Naive thymus-derived CD8-positive, alpha-beta T cell (primary cell): ENCODE measurements around the gene SH2D3A. TPM values are rescaled to one million over a fixed set of nuclear protein-coding genes. Genes with fewer than 3 reads are reported as not detected.
A peak's percentile ranks its signal among the peaks of the same experiment; 100 is the strongest.

Experiments used
- ATAC-seq, 2 donors: fragments of 150-1000 bp; cut with Tn5 transposase in 1 of 2; sonication (Bioruptor Pico), chemical (Tn5 transposase) in 1 of 2; 1 replicate in 1 of 2; 2 replicates in 1 of 2; pipeline ENCODE4 v1.10.0; 2021; ENCODE audit warnings: mild to moderate bottlenecking in 2 of 2, moderate library complexity in 2 of 2
- POLR2A ChIA-PET: fragments of 350-600 bp; sonication (Branson Sonifier 250); formaldehyde crosslinking; loops from one replicate; lab custom pipeline; 2021; ENCODE audit warnings: antibody characterized with exemption; lab: Charles Lee
- DNase-seq, 10 donors: peaks; one replicate each; pipeline versions ENCODE4 v3.0.0 to v3.0.0-alpha.2; 2020 to 2022
- H3K27ac Mint-ChIP-seq, 10 donors: one replicate each; pipeline ENCODE4 v1.8.0; 2020 to 2022; ENCODE audit warnings: mild to moderate bottlenecking in 10 of 10, mixed read lengths in 10 of 10, moderate library complexity in 4 of 10, inconsistent platforms in 1 of 10
- H3K27me3 Mint-ChIP-seq, 5 donors: one replicate each; pipeline ENCODE4 v1.8.0; 2021 to 2022; ENCODE audit warnings: mixed read lengths in 5 of 5
- H3K36me3 Mint-ChIP-seq, 3 donors: one replicate each; pipeline ENCODE4 v1.8.0; 2020 to 2022; ENCODE audit warnings: mixed read lengths in 3 of 3, mild to moderate bottlenecking in 2 of 3, inconsistent platforms in 1 of 3
- H3K4me1 Mint-ChIP-seq, 4 donors: one replicate each; pipeline ENCODE4 v1.8.0; 2021 to 2022; ENCODE audit warnings: mixed read lengths in 4 of 4
- H3K4me3 Mint-ChIP-seq, 10 donors: one replicate each; pipeline ENCODE4 v1.8.0; 2020 to 2022; ENCODE audit warnings: mild to moderate bottlenecking in 10 of 10, mixed read lengths in 10 of 10, moderate library complexity in 6 of 10, inconsistent platforms in 1 of 10
- H3K9me3 Mint-ChIP-seq, 9 donors: one replicate each; pipeline ENCODE4 v1.8.0; 2020 to 2022; ENCODE audit warnings: mixed read lengths in 9 of 9, mild to moderate bottlenecking in 3 of 9, inconsistent platforms in 1 of 9, moderate library complexity in 1 of 9
- polyA plus RNA-seq, 3 donors: library from polyadenylated mRNA; unstranded; fragments of 300-500 nt; fragmentation: Illumina TruSeq; gene quantifications; one replicate each; pipeline ENCODE4 v1.2.3, GENCODE V29; 2021
- total RNA-seq, 8 experiments: library from RNA in 2 of 8; stranded (reverse) in 2 of 8; gene quantifications; one replicate each; pipeline ENCODE4 v1.2.3 and lab custom pipeline; 2021 to 2026

The SH2D3A gene
- total and polyA plus RNA-seq, 5 experiments from 2014 or later = 23.0 to 47.3 (median 45.8) TPM

- POLR2A ChIA-PET = interaction anchor here (0.8 to 5.7 kb wide), 2 partner anchors 37 to 128 kb away, joined by 3 to 81 read pairs; partner anchors contain the start of gene VAV1
- no peaks in the 10 kb centered on the region for H3K27me3 Mint-ChIP-seq
- no peak for ATAC-seq
- peaks cover 19 to 40% (median 34%) of the 10 kb centered on the region in 4 donors for H3K4me1 Mint-ChIP-seq
- no peak for DNase-seq
- no peaks in the 10 kb centered on the region for H3K9me3 Mint-ChIP-seq
- peak overlapping the region in 4 of 10 donors; percentile 9 to 96 (median 28) for H3K4me3 Mint-ChIP-seq
- H3K27ac Mint-ChIP-seq = peak overlapping the region in 7 of 10 donors; percentile 47 to 98 (median 97)
- H3K36me3 Mint-ChIP-seq = peaks cover 0 to 12% (median 4%) of the 10 kb centered on the region in 3 donors
Observed at GRCh38 chr19:6735181-6735911, 31.9 kb downstream of the SH2D3A start.

DNA sequence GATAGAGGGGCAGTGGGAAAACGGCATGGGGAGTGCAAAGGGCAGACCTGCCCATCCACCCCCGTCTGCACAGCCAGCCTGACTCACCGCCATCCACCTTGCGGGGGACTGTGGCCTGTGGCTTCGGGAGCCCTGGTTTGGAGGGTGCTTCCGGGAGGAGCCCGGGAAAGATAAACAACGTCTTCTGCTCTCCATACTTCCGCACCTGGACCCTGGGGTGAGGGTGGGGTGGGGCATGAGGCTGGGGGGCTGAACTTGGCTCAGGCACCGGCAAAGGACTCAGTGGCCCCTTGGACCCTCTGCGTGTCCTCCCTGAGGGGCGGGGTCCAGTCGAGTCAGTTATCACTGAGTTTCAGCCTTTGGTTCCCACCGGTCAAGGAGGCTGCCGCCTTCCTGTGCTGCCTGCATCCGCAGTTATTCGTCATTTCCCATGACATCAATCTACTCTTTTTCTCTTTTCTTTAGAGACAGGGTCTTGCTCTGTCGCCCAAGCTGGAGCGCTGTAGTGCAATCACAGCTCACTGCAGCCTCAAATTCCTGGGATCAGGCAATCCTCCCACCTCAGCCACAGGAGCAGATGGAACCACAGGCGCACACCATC is 33.0 kb downstream of the SH2D3A start:
- no peak for DNase-seq
- POLR2A ChIA-PET = no interaction called here
- peaks cover 20 to 32% (median 29%) of the 10 kb centered on the region in 4 donors for H3K4me1 Mint-ChIP-seq
- peak overlapping the region in 2 of 10 donors; percentile 40 to 62 for H3K27ac Mint-ChIP-seq
- peak overlapping the region in 2 of 10 donors; percentile 4 to 10 for H3K4me3 Mint-ChIP-seq
- H3K27me3 Mint-ChIP-seq = no peaks in the 10 kb centered on the region
- ATAC-seq = no peak
- H3K36me3 Mint-ChIP-seq = peaks cover 0 to 16% (median 6%) of the 10 kb centered on the region in 3 donors
- no peaks in the 10 kb centered on the region for H3K9me3 Mint-ChIP-seq

DNA sequence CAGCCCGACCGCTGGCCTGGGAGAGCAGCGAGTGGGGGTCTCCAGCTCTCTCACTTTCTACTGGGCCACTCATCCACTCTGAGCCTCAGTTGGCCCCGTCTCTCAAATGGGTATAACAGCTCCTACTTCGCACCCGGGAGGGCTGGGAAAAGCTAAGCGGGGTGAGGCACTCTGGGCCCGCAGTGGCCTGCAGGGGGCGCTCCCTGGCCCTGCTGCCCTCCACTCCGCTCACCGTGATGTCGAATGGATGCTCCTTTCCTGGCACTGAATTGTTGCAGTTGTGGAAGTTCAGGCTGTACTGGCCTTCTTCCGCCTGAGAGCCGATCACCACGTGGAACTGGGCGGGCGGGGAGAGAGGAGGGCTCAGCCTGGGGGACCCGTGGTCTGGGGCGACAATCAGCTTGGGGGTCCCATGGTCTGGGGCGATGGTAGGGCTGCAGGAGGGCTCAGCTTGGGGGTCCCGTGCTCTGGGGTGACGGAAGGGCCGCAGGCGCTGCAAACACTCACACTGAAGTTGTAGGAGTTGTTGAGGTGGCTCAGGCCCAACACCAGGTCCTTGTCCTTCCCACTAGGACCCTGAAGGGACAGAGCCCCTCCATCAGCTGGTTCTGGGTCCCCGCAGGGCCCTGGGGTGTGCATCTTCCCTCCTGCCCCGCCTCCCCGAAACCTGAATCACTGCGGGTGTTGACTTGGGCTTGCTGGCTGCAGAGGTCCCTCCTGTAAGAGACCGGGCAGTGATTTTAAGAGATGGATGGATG is 33.7 kb downstream of the SH2D3A start:
- Mint-ChIP-seq H3K36me3 (peaks cover 0 to 16% (median 6%) of the 10 kb centered on the region in 3 donors), H3K27ac (no peak overlapping the region), H3K27me3 (no peaks in the 10 kb centered on the region), H3K9me3 (no peaks in the 10 kb centered on the region), H3K4me3 (no peak overlapping the region), H3K4me1 (peaks cover 15 to 31% (median 23%) of the 10 kb centered on the region in 4 donors)
- POLR2A ChIA-PET = no interaction called here
- ATAC-seq (no peak), DNase-seq (no peak)

DNA sequence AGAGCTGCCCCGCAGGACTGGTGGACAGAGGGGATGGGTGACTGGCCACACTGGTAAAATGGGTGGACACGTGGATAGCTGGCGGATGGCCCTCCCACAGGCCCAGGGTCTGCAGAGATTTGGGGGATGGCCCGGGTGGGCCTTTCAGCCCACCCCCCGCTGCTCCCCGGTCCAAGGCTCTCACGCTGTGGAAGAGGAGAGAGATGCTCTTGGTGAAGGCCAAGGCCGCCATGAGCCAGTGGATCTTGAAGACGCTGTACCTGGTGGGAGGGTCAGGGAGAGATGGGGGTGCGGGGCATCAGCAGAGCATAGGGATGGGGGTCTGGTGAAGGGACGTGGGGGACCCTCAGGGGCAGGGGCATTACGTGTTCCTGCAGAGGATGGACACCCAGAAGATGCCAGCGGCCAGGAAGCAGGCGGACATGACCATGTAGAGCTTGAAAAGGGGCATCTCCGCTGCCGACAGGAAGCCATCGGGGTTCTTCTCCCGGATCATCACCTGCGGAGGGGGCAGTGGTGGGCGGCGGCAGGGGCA is 34.4 kb downstream of the SH2D3A start:
- H3K27ac Mint-ChIP-seq = no peak overlapping the region
- no peaks in the 10 kb centered on the region for H3K9me3 Mint-ChIP-seq
- H3K36me3 Mint-ChIP-seq = peaks cover 0 to 16% (median 6%) of the 10 kb centered on the region in 3 donors
- H3K4me1 Mint-ChIP-seq = peaks cover 8 to 31% (median 18%) of the 10 kb centered on the region in 4 donors
- no peaks in the 10 kb centered on the region for H3K27me3 Mint-ChIP-seq
- POLR2A ChIA-PET = no interaction called here
- ATAC-seq (no peak), DNase-seq (no peak)
- no peak overlapping the region for H3K4me3 Mint-ChIP-seq

- Mint-ChIP-seq H3K27ac (no peak overlapping the region), H3K9me3 (no peaks in the 10 kb centered on the region), H3K4me1 (peaks cover 8 to 25% (median 13%) of the 10 kb centered on the region in 4 donors), H3K36me3 (peaks cover 0 to 16% (median 6%) of the 10 kb centered on the region in 3 donors), H3K27me3 (no peaks in the 10 kb centered on the region), H3K4me3 (no peak overlapping the region)
- DNase-seq (no peak), ATAC-seq (no peak)
- POLR2A ChIA-PET = no interaction called here
Observed at GRCh38 chr19:6731822-6732221, 35.4 kb downstream of the SH2D3A start.

- Mint-ChIP-seq H3K9me3 (no peaks in the 10 kb centered on the region), H3K36me3 (peaks cover 0 to 16% (median 6%) of the 10 kb centered on the region in 3 donors), H3K4me3 (no peak overlapping the region), H3K27ac (no peak overlapping the region), H3K27me3 (no peaks in the 10 kb centered on the region), H3K4me1 (peaks cover 4 to 20% (median 7%) of the 10 kb centered on the region in 4 donors)
- ATAC-seq (no peak), DNase-seq (no peak)
- POLR2A ChIA-PET = interaction anchor here (0.6 kb wide), 1 partner anchor 122 kb away, joined by 3 read pairs; no protein-coding TSS in a partner anchor
Observed at GRCh38 chr19:6730941-6731670, 36.1 kb downstream of the SH2D3A start.

DNA sequence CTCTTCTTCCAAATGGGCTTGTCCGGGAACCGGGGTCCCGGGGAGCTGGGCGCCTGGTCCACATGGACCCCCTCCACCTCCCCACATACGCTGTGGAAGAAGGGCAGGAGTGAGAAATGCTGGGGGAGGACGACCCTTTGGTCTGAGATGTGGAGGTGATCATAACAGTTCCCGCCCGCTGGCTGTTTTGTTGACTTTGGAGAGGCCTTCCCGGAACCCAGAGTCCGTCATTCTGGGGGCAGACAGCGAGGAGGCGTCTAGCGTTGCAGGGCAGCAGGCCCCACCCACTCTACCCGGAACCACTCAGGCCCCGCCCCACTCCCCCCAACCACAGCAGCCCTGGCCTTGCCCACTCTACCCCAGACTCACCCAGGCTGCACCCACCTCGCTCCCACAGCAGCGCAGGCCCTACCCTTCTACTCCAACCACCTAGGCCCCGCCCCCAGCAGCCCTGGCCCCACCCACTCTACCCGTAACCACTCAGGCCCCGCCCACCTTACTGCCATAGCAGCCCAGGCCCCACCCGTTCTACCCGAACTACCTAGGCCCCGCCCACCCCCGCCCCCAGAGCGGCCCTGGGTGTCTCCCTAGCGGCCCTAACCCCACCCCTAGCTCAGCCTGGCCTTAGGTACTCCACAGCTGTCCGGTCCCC is 37.0 kb downstream of the SH2D3A start:
- Mint-ChIP-seq H3K4me1 (peaks cover 5 to 19% (median 8%) of the 10 kb centered on the region in 4 donors), H3K27me3 (no peaks in the 10 kb centered on the region), H3K9me3 (no peaks in the 10 kb centered on the region), H3K4me3 (no peak overlapping the region), H3K27ac (no peak overlapping the region), H3K36me3 (peaks cover 0 to 16% (median 6%) of the 10 kb centered on the region in 3 donors)
- POLR2A ChIA-PET = interaction anchor here (0.6 kb wide), 2 partner anchors 121 to 372 kb away, joined by 3 read pairs; no protein-coding TSS in a partner anchor
- ATAC-seq (peak in 1 of 2 donors; percentile 23), DNase-seq (peak in 2 of 10 donors; percentile 18 to 24)

DNA sequence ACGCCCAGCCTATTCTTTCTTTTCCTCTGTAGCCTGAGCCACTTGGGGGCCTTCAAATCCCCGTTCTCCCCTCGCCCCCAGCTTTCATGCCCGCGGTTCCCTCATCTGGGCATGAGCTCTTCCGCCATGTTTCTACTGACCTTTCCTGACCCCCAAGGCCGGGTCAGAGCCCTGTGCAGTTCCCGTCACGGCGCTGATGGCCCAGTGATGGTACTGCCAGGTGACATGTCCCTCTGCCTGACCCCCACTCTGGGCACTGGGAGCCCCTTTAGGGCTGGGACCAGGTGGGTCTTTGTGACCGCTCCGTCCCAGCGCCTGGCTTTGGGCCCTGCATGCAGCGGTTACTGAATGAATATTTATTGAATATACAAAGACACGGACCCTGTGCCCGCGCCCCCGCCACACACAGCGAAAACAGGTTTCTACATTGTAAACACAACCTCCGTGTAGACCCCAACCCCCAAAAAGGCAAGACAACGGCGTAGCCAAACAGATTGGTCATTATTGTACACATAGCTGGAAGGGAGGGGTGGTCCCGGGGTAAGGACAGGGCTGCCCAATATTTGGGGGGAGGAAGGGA is 37.6 kb downstream of the SH2D3A start:
- ATAC-seq = no peak
- POLR2A ChIA-PET = interaction anchor here (0.6 kb wide), 1 partner anchor 371 kb away, joined by 3 read pairs; no protein-coding TSS in a partner anchor
- Mint-ChIP-seq H3K36me3 (peaks cover 0 to 16% (median 6%) of the 10 kb centered on the region in 3 donors), H3K27ac (no peak overlapping the region), H3K4me3 (no peak overlapping the region), H3K9me3 (no peaks in the 10 kb centered on the region), H3K4me1 (peaks cover 9 to 25% (median 13%) of the 10 kb centered on the region in 4 donors), H3K27me3 (no peaks in the 10 kb centered on the region)
- no peak for DNase-seq

- Mint-ChIP-seq H3K4me1 (peaks cover 9 to 33% (median 17%) of the 10 kb centered on the region in 4 donors), H3K27me3 (no peaks in the 10 kb centered on the region), H3K27ac (peak overlapping the region in 3 of 10 donors; percentile 25 to 74 (median 29)), H3K4me3 (peak overlapping the region in 1 of 10 donors; percentile 20), H3K9me3 (no peaks in the 10 kb centered on the region), H3K36me3 (peaks cover 0 to 13% (median 6%) of the 10 kb centered on the region in 3 donors)
- POLR2A ChIA-PET = interaction anchor here (0.7 to 1.0 kb wide), 3 partner anchors 73 to 136 kb away, joined by 3 to 6 read pairs (median 3); no protein-coding TSS in a partner anchor
- no peak for DNase-seq
- no peak for ATAC-seq
Observed at GRCh38 chr19:6728346-6728745, 38.9 kb downstream of the SH2D3A start.

DNA sequence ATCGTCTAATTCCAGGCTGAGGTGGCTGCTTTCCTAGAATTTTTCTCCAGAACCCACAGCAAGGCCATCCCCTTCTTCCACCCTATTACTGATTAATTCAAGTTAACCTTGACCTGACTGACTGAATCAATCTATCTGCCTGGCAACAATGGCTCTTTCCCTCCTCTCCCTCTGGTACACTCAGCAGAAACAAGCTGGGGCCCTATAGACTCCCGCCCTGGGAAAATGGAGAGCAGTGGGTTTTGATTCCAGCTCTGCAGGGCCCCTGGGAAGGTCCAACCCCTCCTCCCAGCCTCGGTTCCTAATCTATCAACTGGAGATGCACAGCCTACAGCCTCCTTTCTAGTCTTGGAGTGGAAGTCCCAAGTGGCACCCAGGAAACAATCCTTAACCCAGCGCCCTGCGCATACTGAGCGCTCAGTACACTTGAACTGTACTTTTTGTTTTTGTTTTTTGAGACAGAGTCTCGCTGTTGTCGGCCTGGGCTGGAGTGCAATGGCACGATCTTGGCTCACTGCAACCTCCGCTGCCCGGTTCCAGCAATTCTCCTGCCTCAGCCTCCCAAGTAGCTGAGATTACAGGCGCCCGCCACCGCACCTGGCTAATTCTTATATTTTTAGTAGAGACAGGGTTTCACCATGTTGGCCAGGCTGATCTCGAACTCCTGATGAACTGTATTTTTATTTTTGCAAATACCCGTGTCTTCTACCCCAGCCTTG is 41.6 kb downstream of the SH2D3A start:
- no peak for ATAC-seq
- Mint-ChIP-seq H3K4me3 (peak overlapping the region in 1 of 10 donors; percentile 19), H3K36me3 (peaks cover 0 to 4% (median 2%) of the 10 kb centered on the region in 3 donors), H3K4me1 (peaks cover 9 to 56% (median 22%) of the 10 kb centered on the region in 4 donors), H3K27ac (peak overlapping the region in 4 of 10 donors; percentile 26 to 79 (median 47)), H3K9me3 (no peaks in the 10 kb centered on the region), H3K27me3 (no peaks in the 10 kb centered on the region)
- no peak for DNase-seq
- POLR2A ChIA-PET = no interaction called here
